Stimulated activated CD8-positive, alpha-beta memory T cell treated with anti-CD3 and anti-CD28 coated beads, Interleukin-4, amount 100 ng/mL, for 4 hours (primary cell): ENCODE results near the gene ANO3.
"Not testable (repeated sequence)": the region's sequence is repeated elsewhere in the genome, so short reads cannot be mapped to it uniquely, and the experiment has no call there.

Experiments used
- DNase-seq, 2 donors: peaks; one replicate each; pipeline ENCODE4 v3.0.0-alpha.2; 2020; ENCODE audit warnings: low read depth in 2 of 2, low spot score in 1 of 2

ANO3 gene

GRCh38 chr11:26620282-26621045 is 288.5 kb downstream of the ANO3 start:
- no peak for DNase-seq

DNA sequence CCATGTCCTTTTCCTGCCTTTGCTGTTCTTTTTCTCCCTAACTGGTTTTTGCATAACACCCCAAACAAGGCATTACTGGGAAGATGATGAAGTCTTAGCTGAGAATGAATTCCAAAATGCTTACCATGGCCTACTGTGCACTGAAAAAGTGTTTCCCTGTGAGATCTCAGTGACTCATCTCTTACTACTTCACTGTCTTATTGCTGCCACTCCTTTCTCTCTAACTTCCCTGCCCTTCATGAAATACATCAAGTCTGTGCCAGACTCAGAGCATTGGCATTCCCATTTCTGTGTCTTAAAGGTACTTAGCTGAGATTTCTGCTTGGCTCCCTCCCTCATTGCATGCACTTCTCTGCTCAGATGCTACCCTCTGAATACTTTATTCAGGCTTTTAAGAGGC is 289.2 kb downstream of the ANO3 start:
- no peak for DNase-seq

- DNase-seq: no peak
Measured at GRCh38 chr11:26622181-26622580, 290.3 kb downstream of the ANO3 start.

- DNase-seq: no peak
Measured at GRCh38 chr11:26623076-26623659, 291.2 kb downstream of the ANO3 start.

GRCh38 chr11:26626346-26626745 is 294.4 kb downstream of the ANO3 start:
- no peak for DNase-seq

- no peak for DNase-seq
Measured at GRCh38 chr11:26632691-26633159, 300.8 kb downstream of the ANO3 start.

DNA sequence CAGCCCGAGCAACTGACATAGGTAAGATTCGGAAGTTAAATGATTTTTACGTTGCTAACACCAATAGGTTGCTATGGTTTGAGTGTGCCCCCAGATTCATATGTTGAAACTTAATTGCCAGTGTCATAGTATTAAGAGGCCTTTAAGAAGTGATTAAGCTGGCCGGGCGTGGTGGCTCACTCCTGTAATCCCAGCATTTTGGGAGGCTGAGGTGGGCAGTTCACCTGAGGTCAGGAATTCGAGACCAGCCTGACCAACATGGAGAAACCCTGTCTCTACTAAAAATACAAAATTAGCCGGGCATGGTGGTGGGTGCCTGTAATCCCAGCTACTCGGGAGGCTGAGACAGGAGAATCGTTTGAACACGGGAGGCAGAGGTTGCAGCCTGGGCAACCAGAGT is 311.4 kb downstream of the ANO3 start:
- not testable (repeated sequence) for DNase-seq

- no peak for DNase-seq
Measured at GRCh38 chr11:26649884-26650283, 318.0 kb downstream of the ANO3 start.

GRCh38 chr11:26651916-26652315 is 320.0 kb downstream of the ANO3 start:
- no peak for DNase-seq

DNA sequence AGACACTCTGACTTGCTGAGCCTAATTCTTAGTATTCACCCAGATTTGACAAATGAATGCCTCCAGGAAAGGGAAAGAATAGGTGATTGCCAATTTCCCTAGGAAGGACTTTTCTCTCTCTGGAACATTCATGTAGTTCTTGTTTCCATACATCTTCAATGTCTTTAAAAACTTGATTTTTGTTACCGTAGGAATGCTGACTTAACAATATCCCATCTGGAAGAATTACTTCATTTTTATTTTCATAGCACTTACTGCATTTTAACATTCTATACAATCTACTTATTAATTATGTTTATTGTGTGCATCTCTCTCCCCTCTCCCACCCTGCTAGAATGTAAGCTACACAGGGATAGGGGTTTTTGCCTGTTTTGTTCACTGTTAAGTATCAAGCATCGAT is 323.4 kb downstream of the ANO3 start:
- no peak for DNase-seq

DNA sequence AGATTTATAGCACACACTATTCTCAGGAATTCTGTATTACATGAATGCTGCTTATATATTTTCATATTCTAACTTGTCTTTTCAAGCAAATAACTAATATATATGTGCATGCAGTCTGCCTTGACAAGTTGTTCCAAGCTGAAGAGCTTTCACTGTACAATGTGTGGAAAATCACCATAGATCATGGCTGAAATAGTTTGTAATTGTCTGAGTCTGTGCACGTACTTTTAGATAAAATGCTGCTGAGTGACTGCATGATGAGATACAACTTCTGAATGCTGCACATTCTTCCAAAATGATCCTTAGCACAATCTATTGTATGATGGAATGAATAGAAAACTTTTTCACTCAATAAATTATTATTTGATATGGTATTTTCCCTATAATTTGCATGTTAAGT is 331.0 kb downstream of the ANO3 start:
- no peak for DNase-seq

DNA sequence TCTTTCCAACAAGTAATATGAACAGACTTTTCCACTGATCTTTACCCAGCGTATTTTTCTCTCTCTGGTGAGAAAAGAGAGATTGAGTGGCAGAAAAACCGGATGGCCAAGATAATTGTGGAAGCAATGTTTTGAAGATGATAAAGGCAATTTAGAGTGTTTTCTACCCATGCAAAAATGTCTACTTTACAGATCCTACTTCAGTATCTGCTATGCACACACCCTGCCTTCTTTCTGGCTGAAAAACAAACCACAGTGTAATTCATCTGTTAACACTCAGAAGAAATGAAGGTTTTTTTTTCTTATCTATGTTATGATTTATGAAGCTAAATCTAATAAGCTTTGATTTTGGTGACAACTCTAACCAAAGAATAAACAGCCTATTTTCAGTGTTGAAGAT is 333.1 kb downstream of the ANO3 start:
- no peak for DNase-seq

DNA sequence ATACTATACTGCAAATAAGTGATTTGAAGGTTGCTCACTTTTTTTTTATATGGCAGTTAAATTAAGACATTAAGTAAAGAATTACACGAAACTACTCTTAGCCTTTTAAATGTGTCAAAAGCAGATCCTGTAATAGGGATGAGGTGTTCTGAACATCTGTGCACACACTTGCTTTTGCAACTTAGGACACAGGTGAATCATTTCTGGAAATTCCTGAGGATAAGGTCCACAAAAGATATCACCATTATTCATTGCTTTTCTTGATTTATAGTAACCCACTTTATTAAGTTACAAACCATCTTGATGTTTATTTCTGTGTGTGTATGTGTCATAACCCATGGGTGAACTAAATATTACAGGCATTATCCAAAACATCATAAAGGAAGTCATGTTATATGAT is 334.0 kb downstream of the ANO3 start:
- no peak for DNase-seq

GRCh38 chr11:26675233-26675928 is 343.5 kb downstream of the ANO3 start:
- no peak for DNase-seq

DNA sequence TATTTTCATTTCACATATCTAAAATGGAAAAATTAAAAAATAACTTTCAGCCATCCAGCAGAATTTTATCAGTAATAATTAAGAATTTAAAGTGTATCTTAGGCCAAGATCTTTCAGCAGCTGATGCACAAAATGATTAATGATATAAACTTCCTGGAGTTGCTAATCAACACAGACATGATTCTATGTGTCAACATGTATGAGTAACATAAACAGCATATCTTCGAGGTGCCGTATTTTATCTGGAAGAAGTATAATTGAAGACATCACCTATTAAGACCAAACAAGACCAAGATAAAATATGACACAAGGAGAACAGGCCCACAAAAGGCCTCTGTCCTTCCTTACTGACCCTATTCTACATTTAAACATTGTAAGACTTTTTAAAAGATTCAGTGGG is 344.7 kb downstream of the ANO3 start:
- no peak for DNase-seq

DNA sequence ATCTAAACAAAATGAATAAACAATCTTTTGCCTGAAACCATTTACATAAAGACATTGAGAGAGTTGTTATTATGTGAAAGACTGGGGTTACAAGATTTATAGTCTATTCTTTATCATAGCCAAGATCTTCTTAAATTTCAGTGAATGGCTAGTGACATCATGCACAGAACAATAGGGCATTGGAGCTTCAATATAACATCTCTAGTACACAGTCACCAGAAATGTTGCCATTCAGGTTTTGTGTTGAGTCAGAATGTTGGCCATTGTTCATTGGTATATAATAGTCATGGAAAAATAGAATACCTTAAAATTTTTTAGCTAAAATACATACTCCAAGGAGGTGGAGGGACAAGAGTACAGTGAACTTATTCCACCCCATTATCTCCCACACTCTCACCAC is 345.6 kb downstream of the ANO3 start:
- DNase-seq: no peak

GRCh38 chr11:26687351-26687750 is 355.4 kb downstream of the ANO3 start:
- no peak for DNase-seq

DNA sequence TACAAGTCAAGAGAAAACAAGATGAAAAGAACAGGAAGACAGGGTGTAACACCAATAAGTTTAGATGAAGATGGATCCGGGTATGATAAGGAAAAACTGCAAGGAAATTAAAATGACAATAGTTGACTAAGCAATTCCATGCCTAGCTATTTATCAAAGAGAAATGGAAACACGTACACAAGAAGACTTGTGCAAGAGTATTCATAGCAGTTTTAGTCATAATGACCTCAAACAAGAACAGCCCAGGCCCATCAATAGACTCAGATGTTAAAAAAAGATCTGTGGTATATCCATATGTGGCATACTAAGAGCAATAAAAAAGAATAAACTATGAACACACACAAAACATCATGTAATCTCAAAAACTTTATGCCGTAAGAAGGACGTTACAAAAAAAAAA is 356.8 kb downstream of the ANO3 start:
- DNase-seq: no peak

DNA sequence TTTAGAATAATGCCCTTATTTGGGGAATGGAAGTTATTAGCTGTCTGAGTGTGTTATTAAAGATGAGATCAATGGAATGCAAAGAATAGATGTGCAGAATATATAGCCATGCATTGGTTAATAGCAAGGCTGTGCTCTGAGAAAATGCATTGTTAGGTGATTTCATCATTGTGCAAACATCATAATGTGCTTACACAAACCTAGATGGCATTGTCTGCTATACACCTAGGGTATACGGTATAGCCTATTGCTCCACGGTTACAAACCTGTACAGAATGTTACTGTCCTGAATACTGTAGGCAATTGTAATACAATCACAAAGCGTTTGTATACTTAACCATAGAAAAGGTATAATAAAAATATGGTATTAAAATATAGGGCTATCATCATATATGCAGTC is 364.4 kb downstream of the ANO3 start:
- no peak for DNase-seq

GRCh38 chr11:26698224-26698623 is 366.3 kb downstream of the ANO3 start:
- DNase-seq: no peak

GRCh38 chr11:26700574-26701235 is 368.8 kb downstream of the ANO3 start:
- DNase-seq: no peak

GRCh38 chr11:26702406-26702805 is 370.5 kb downstream of the ANO3 start:
- DNase-seq: no peak
